WI38 (cell line): ENCODE measurements around the gene C6.
"Not testable (repeated sequence)": the region's sequence is repeated elsewhere in the genome, so short reads cannot be mapped to it uniquely, and the experiment has no call there.

Experiments
- H3K4me3 ChIP-seq: 2 replicates; pipeline ENCODE4 v1.5.1; 2011; ENCODE audit warnings: low read depth, mild to moderate bottlenecking, control low read depth, low read length
- CTCF ChIP-seq: IDR thresholded peaks from 2 replicates; pipeline ENCODE4 v1.5.1; 2012; ENCODE audit warnings: low read depth, mild to moderate bottlenecking, control low read depth, low read length

Gene C6

GRCh38 chr5:41186143-41186542 is 27.2 kb downstream of the C6 start:
- H3K4me3 ChIP-seq: no peak overlapping the region
- no peak for TF ChIP-seq CTCF

GRCh38 chr5:41183331-41183730 is 30.0 kb downstream of the C6 start:
- H3K4me3 ChIP-seq: not testable (repeated sequence)

- H3K4me3 ChIP-seq: no peak overlapping the region
- no peak for TF ChIP-seq CTCF
Measured at GRCh38 chr5:41182666-41183065, 30.7 kb downstream of the C6 start.

- H3K4me3 ChIP-seq: no peak overlapping the region
- TF ChIP-seq CTCF: no peak
Measured at GRCh38 chr5:41181691-41182564, 31.4 kb downstream of the C6 start.

- H3K4me3 ChIP-seq: no peak overlapping the region
- TF ChIP-seq CTCF: no peak
Measured at GRCh38 chr5:41176952-41177351, 36.4 kb downstream of the C6 start.

- TF ChIP-seq CTCF: no peak
- H3K4me3 ChIP-seq: no peak overlapping the region
Measured at GRCh38 chr5:41172012-41172411, 41.3 kb downstream of the C6 start.

GRCh38 chr5:41161271-41161670 is 52.1 kb downstream of the C6 start:
- no peak overlapping the region for H3K4me3 ChIP-seq
- TF ChIP-seq CTCF: no peak
